Keratinocyte (primary cell): ENCODE results near the gene MAP1LC3A.

Experiments
- EZH2 ChIP-seq: IDR thresholded peaks from one replicate; pipeline ENCODE4 v1.6.1; 2012; ENCODE audit warnings: inconsistent platforms, mild to moderate bottlenecking, low read length, moderate library complexity
- TF ChIP-seq, protein P1 (sequence below), 3 experiments: IDR thresholded peaks in 1 of 3; conservative IDR thresholded peaks in 1 of 3; optimal IDR thresholded peaks in 1 of 3; 2 replicates in 2 of 3; 3 replicates in 1 of 3; pipeline versions ENCODE3 to v1.5.1; 2011; ENCODE audit warnings: low read length in 3 of 3, mild to moderate bottlenecking in 3 of 3, moderate library complexity in 2 of 3, control low read depth in 1 of 3, inconsistent platforms in 1 of 3; ENCODE audit not compliant: insufficient read depth in 2 of 3; ENCODE audit errors: extremely low read depth in 1 of 3

GRCh38 chr20:34575756-34576155 is 17.2 kb downstream of the MAP1LC3A start:
- TF ChIP-seq, protein P1, sequence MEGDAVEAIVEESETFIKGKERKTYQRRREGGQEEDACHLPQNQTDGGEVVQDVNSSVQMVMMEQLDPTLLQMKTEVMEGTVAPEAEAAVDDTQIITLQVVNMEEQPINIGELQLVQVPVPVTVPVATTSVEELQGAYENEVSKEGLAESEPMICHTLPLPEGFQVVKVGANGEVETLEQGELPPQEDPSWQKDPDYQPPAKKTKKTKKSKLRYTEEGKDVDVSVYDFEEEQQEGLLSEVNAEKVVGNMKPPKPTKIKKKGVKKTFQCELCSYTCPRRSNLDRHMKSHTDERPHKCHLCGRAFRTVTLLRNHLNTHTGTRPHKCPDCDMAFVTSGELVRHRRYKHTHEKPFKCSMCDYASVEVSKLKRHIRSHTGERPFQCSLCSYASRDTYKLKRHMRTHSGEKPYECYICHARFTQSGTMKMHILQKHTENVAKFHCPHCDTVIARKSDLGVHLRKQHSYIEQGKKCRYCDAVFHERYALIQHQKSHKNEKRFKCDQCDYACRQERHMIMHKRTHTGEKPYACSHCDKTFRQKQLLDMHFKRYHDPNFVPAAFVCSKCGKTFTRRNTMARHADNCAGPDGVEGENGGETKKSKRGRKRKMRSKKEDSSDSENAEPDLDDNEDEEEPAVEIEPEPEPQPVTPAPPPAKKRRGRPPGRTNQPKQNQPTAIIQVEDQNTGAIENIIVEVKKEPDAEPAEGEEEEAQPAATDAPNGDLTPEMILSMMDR (optimal IDR thresholded peaks at IDR 0.05 in 1 of 3, IDR thresholded peaks at IDR 0.05 in 1 of 3, conservative IDR thresholded peaks at IDR 0.05 in 1 of 3; ENCODE audit: extremely low read depth in 1 of 3, insufficient read depth in 2 of 3, low read length in 3 of 3): no peak
- TF ChIP-seq EZH2: no peak
